GM21447 (cell line): ENCODE data around the gene CEP78.
A peak's percentile ranks its signal among the peaks of the same experiment; 100 is the strongest.
"Not testable (repeated sequence)": the region's sequence is repeated elsewhere in the genome, so short reads cannot be mapped to it uniquely, and the experiment has no call there.

Source experiments
- ATAC-seq: cut with Tn5 transposase; IDR thresholded peaks from one replicate; pipeline ENCODE4 v1.9.1; 2021; ENCODE audit not compliant: unreplicated experiment

Gene CEP78, protein sequence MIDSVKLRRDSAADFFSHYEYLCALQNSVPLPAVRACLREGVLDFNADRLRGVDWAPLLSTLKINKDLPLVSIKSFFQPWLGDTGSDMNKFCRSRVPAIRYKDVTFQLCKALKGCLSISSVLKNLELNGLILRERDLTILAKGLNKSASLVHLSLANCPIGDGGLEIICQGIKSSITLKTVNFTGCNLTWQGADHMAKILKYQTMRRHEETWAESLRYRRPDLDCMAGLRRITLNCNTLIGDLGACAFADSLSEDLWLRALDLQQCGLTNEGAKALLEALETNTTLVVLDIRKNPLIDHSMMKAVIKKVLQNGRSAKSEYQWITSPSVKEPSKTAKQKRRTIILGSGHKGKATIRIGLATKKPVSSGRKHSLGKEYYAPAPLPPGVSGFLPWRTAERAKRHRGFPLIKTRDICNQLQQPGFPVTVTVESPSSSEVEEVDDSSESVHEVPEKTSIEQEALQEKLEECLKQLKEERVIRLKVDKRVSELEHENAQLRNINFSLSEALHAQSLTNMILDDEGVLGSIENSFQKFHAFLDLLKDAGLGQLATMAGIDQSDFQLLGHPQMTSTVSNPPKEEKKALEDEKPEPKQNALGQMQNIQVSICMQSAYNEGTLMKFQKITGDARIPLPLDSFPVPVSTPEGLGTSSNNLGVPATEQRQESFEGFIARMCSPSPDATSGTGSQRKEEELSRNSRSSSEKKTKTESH

GRCh38 chr9:78235762-78236550 is at the start of gene CEP78:
Gene CEP78 (plus strand): TSS chr9:78236075. CDS start chr9:78236351, 276 bp downstream.
- ATAC-seq: peak; percentile 97

DNA sequence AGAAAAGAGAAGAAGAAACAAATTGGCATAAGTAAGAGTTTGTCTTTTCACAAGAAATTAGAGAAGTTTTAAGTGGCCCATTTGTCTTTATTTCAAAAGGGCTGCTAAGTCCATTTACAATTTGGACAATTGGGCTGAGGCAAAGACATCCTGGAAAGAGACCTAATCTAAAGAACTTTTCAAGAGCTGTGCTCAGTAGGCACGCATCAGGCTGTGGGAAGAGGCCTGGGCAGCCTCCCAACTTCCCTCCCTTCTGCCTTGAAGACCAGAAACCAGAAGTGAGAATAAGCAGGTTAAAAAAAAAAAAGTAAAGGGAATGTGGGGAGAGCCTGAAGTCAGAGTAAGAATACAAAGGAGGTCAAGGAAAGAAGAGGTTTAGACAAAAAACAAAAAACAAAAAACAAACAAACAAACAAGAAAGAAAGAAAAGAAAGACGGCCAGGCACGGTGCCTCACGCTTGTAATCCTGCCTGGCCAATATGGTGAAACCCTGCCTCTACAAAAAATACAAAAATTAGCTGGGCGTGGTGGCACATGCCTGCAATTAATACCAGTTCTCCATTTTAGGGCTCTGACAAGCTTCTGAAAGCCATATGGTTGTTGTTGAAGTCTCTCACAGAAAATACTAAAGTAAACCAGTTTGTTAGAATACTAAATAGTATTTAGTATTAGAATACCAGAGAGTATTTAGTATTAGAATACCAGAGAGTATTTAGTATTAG is 48.0 kb upstream of the CEP78 start:
- ATAC-seq: no peak

DNA sequence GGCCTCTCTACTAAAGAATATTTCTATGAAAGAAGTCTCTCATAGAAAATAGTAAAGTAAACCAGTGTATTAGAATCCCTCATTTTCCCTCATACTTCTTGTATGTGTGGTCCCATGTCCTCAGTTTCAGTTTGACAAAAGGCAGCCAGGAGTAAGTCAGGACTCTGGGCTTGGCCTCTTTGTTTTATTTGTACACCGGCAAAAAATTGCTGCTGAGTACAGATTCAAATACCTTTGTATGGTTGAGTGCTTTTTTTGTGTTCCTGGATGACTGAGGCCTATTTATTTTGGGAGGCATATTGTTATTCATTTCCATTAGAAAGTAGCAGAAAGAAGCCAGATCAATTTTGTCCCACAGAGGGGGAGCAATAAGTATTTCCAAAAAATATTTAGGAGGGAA is 47.3 kb upstream of the CEP78 start:
- ATAC-seq: no peak

DNA sequence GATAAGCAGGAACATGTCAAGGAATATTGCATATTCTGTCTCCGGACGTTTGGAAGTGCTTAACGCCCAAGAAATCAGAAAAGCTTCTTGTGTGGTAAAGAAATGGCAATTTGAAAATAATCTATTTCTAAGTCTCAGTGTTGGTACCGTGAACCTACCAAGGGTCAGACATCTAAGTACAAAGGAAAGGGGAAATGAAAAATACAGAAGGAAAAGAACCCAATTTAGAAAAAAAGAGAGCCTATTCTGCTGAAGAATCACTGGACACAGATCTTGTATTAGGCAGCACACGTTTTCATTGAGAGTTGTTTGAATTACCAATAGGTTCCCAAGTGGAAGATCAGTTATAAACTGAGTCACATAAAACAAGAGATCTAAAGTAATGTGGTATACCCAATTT is 46.9 kb upstream of the CEP78 start:
- no peak for ATAC-seq

- ATAC-seq: no peak
These were observed 46.4 kb upstream of the CEP78 start for GRCh38 chr9:78189461-78189860.

DNA sequence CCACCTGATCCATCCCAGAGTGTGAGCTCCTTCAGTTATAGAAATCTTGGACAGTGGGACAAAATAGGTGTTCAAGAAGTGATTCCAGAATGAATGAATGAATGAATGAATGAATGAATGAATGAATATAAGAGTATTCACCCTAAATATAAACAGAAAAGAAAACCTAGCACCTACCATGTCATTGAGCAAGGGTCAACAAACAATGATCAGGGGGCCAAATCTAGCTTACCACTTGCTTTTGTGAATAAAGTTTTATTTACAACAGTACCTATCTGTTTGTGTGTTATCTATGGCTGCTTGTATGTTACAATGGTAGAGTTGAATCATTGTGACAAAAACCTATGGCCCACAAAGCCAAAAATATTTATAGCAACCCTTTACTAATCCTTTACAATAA is 43.9 kb upstream of the CEP78 start:
- no peak for ATAC-seq

GRCh38 chr9:78196258-78196657 is 39.6 kb upstream of the CEP78 start:
- ATAC-seq: no peak

- peak; percentile 73 for ATAC-seq
These were observed 34.6 kb upstream of the CEP78 start for GRCh38 chr9:78201158-78201777.

DNA sequence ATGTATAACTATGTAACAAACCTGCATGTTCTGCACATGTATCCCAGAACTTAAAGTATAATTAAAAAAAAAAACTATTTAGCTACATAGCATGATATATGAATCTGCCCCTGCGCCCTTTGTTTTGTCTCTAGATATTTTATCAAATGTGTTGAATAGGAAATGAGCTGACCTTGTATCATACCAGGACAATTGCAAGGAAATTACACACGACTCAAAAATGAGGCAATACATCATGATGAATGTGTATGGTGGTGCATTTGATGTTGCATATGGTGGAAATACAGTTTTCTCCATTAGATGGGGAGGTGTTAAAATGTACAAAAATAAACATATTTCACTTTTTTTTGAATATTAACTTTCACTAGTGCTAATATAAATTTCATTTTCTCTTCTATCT is 28.6 kb upstream of the CEP78 start:
- ATAC-seq: no peak

DNA sequence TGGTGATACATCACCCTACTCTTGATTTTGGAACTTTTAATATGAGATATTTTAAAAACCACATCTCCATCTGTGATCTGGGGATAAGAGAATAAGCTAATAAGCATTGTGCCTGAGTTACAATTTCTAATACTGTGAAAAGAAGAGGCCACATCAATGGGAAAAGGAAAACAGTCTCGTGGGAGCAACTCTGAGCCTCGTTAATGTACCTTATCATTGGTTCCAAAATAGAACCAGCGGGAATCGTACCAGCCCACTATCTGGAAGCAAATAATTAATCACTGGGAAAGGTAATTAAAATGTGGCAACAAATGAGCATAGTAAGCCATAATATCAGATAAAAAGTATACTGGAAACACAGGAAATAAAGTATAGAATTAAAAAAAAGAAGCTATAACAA is 28.0 kb upstream of the CEP78 start:
- ATAC-seq: no peak

DNA sequence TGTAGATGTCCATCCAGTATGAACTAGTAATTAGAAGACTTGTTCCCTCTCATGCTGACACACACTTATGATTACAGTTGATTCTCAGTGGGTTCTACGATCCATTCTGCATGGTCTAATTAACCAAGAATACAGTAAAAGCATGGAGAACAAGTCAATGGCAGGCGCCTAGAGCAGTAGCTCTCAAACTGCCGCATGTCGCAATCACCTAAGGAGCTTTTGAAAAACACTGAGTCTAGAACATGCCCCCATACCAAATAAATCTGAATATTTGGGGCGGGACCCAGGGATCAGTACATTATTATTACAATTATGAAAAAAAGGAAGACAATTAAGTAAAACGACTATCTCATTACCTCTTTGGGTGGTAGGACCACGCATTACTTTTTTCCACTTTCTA is 26.7 kb upstream of the CEP78 start:
- no peak for ATAC-seq

GRCh38 chr9:78210841-78211301 is 25.0 kb upstream of the CEP78 start:
- ATAC-seq: peak; percentile 81

GRCh38 chr9:78212868-78213267 is 23.0 kb upstream of the CEP78 start:
- no peak for ATAC-seq

- no peak for ATAC-seq
These were observed 22.2 kb upstream of the CEP78 start for GRCh38 chr9:78213712-78214111.

- ATAC-seq: no peak
These were observed 21.4 kb upstream of the CEP78 start for GRCh38 chr9:78214492-78214891.

DNA sequence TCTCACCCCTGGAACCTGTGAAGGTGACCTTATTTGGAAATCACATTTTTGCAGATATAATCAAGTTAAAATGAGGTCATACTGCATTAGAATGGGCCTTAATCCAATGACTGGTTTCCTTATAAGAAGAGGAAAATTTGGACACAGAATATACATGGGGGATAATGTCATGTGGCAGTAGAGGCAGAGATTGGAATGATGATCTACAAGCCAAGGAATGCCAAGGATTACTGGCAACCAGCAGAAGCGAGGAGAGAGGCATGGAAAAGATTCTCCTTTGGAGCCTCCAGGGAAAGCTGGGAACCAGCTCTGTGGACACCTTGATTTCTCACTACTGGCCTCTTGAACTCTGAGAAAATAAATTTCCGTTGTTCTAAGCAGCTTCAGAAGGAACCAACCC is 20.2 kb upstream of the CEP78 start:
- ATAC-seq: no peak

- no peak for ATAC-seq
These were observed 17.0 kb upstream of the CEP78 start for GRCh38 chr9:78218890-78219289.

- ATAC-seq: no peak
These were observed 14.4 kb upstream of the CEP78 start for GRCh38 chr9:78221425-78221824.

DNA sequence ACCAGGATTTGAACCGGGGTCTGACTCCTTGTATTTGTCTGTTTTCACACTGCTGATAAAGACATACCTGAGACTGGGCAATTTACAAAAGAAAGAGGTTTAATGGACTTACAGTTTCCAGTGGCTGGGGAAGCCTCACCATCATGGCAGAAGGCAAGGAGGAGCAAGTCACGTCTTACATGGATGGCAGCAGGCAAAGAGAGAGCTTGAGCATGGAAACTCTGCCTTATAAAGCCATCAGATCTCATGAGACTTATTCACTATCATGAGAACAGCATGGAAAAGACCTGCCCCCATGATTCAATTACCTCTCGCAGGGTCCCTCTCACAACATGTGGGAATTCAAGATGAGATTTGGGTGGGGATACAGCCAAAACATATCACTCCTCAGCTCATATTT is 14.0 kb upstream of the CEP78 start:
- not testable (repeated sequence) for ATAC-seq

DNA sequence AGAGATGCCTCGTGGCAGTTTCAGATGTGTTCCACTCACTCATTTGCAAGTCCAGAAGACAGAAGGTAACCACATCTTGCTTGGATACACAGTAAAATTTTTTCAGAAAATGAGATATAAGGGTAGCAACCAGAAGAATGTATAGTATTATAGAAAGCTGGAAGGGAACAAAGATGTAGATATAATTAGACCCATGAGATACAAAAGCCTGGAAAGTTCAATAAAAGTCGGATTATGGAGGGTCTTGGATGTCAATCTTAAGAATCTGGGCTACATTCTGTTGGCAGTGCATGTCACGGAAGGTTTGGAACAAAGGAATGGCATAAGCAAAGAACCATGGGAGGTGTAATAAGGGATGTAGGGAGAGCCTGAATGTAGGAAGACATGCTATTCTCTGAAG is 5.1 kb upstream of the CEP78 start:
- no peak for ATAC-seq
